ENCODE results near the gene NAE1.

Gene NAE1

DNA sequence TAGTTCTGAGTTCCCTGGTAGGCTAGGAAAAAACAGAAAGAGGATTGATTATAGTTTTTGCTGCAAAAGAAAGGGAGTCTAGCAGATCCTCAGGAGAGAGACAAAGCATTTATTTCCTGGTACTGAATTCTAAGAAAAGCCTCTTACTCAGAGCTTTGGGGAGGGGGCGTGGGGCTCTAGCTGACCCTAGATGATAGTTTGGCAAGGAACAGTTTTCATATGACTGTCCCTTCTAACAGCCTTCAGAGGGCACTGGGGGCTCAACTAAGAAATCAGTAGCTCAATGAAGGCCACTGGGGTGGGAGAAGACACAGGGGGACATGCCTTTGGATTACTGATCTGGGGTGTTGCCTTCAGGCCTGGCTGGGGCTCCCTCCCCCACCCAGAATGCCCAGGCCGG lies 17.4 kb upstream of the NAE1 start:
- CTCF ChIA-PET, result interaction anchor here (0.8 to 12.7 kb wide), 5 partner anchors 9 to 186 kb away, joined by 3 to 205 read pairs (median 6); partner anchors contain the start of gene NAE1
- TF ChIP-seq, protein P1, sequence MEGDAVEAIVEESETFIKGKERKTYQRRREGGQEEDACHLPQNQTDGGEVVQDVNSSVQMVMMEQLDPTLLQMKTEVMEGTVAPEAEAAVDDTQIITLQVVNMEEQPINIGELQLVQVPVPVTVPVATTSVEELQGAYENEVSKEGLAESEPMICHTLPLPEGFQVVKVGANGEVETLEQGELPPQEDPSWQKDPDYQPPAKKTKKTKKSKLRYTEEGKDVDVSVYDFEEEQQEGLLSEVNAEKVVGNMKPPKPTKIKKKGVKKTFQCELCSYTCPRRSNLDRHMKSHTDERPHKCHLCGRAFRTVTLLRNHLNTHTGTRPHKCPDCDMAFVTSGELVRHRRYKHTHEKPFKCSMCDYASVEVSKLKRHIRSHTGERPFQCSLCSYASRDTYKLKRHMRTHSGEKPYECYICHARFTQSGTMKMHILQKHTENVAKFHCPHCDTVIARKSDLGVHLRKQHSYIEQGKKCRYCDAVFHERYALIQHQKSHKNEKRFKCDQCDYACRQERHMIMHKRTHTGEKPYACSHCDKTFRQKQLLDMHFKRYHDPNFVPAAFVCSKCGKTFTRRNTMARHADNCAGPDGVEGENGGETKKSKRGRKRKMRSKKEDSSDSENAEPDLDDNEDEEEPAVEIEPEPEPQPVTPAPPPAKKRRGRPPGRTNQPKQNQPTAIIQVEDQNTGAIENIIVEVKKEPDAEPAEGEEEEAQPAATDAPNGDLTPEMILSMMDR (IDR thresholded peaks at IDR 0.05; ENCODE audit: insufficient read depth, low read length, missing control alignments), result no peak
- POLR2A ChIA-PET, result no interaction called here
- H3K4me3 ChIP-seq (ENCODE audit: low read depth, low read length), result no peak overlapping the region
- no peak for DNase-seq (ENCODE audit: low read depth, low spot score)

- TF ChIP-seq, protein P1 (IDR thresholded peaks at IDR 0.05; ENCODE audit: insufficient read depth, low read length, missing control alignments), result no peak
- no peak overlapping the region for H3K4me3 ChIP-seq (ENCODE audit: low read depth, low read length)
- CTCF ChIA-PET, result interaction anchor here (0.8 to 12.7 kb wide), 4 partner anchors 12 to 186 kb away, joined by 3 to 205 read pairs (median 56); partner anchors contain the start of gene NAE1
- no peak for DNase-seq (ENCODE audit: low read depth, low spot score)
- POLR2A ChIA-PET, result no interaction called here
Observed at GRCh38 chr16:66847533-66848067, 16.8 kb upstream of the NAE1 start.

GRCh38 chr16:66846831-66847230 lies 16.1 kb upstream of the NAE1 start:
- ChIA-PET POLR2A (no interaction called here), CTCF (interaction anchor here (1.1 to 12.7 kb wide), 4 partner anchors 10 to 21 kb away, joined by 3 to 205 read pairs (median 57); partner anchors contain the start of gene NAE1)
- no peak overlapping the region for H3K4me3 ChIP-seq (ENCODE audit: low read depth, low read length)
- TF ChIP-seq, protein P1 (IDR thresholded peaks at IDR 0.05; ENCODE audit: insufficient read depth, low read length, missing control alignments), result no peak
- no peak for DNase-seq (ENCODE audit: low read depth, low spot score)

GRCh38 chr16:66846266-66846665 lies 15.5 kb upstream of the NAE1 start:
- no peak overlapping the region for H3K4me3 ChIP-seq (ENCODE audit: low read depth, low read length)
- DNase-seq (ENCODE audit: low read depth, low spot score), result no peak
- ChIA-PET CTCF (interaction anchor here (1.1 to 12.7 kb wide), 3 partner anchors 9 to 22 kb away, joined by 4 to 205 read pairs (median 110); partner anchors contain the start of gene NAE1), POLR2A (no interaction called here)
- TF ChIP-seq, protein P1 (IDR thresholded peaks at IDR 0.05; ENCODE audit: insufficient read depth, low read length, missing control alignments), result no peak

DNA sequence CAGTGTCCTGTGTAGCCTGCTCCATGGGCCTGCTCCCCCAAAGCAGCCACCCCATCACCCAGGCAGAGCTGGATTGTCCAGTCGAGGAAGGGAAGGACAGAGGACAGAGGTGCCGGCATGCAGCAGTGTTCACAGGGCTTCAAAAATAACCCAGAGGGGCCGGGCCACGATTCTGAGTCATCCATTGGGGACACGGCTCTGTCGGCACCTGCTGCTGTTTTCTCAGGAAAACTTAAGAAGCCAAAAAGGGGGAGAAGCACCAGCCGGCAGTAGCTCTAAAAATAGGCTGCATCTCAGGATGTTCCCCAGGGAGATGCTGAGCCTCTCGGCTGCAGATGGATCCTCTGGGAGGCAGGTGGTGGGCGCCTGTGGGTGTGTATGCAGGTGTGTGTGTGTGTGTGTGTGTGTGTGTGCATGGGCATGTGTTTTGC lies 15.0 kb upstream of the NAE1 start:
- no peak for DNase-seq (ENCODE audit: low read depth, low spot score)
- TF ChIP-seq, protein P1 (IDR thresholded peaks at IDR 0.05; ENCODE audit: insufficient read depth, low read length, missing control alignments), result no peak
- no peak overlapping the region for H3K4me3 ChIP-seq (ENCODE audit: low read depth, low read length)
- ChIA-PET CTCF (interaction anchor here (0.9 to 12.7 kb wide), 5 partner anchors 9 to 237 kb away, joined by 3 to 205 read pairs (median 5); partner anchors contain the start of gene NAE1), POLR2A (no interaction called here)

DNA sequence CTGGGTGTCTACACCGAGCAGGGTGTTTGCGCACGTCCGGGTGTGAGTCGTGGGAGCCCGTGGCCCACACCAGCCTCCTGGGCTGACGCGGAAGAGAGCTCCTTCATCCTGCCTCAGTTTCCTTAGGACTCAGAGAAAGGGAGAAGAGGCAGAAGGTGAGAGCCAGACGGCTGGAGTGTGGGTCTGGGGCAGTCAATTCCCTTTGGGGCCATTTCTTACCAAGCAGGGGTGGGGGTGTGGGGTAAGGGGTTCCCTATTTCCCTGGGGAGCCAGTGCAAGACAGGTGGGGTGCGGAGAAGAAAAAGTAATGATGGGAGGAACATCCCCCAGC lies 14.3 kb upstream of the NAE1 start:
- POLR2A ChIA-PET, result no interaction called here
- TF ChIP-seq, protein P1 (IDR thresholded peaks at IDR 0.05; ENCODE audit: insufficient read depth, low read length, missing control alignments), result no peak
- CTCF ChIA-PET, result interaction anchor here (0.9 to 12.7 kb wide), 4 partner anchors 12 to 236 kb away, joined by 3 to 205 read pairs (median 58); partner anchors contain the start of gene NAE1
- H3K4me3 ChIP-seq (ENCODE audit: low read depth, low read length), result no peak overlapping the region
- DNase-seq (ENCODE audit: low read depth, low spot score), result no peak
